ENCODE data around the gene DHODH. TPM values are rescaled to one million over a fixed set of nuclear protein-coding genes. Genes with fewer than 3 reads are reported as not detected.

Gene DHODH
- total RNA-seq, 1 donor from 2014 or later, result 8.6 TPM

DNA sequence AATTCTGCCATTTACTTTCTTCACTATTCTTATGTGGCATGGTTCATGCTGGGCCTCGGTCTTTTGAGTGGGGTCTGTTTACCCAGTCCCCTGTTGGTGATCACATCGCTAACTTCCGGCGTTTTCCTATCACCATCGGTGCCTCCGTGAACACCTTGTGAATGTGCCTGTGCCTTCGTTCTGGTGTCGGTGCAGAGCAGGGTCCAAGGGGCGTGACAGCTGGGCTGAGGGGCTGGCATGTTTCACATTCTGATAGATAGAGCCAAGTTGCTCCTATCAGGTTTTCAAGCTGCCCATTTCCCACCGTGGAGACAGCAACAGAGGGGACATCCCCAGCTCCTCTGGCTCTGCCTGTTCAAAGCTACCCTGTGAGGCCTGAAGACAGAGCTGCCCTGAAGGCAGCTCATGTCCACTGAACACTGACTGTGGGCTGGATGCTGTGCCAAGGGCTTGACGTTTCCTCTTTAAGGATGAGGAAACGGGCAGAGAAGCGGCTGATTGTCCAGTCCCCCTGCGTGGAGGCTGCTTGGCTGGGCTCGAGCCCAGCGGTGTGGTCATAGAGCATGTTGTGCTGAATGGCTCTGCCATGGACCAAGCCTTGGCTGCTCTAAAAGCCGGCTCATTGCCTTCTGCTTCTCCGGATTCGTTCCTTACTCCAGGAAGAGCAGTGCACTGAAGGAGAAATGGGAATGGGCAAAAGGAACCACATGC lies 17.0 kb downstream of the DHODH start:
- Histone ChIP-seq H3K27ac (no peak overlapping the region), H3K4me1 (no peaks in the 10 kb centered on the region), H3K36me3 (peaks cover 33 to 56% of the 10 kb centered on the region in 2 donors), H3K9me3 (no peaks in the 10 kb centered on the region), H3K4me3 (no peak overlapping the region), H3K27me3 (no peaks in the 10 kb centered on the region)
- no peak for TF ChIP-seq CTCF (IDR thresholded peaks at IDR 0.05)
- intact Hi-C loops (cut with DNase I), result no loop called here
- no peak for DNase-seq (ENCODE audit: low spot score in 2 of 2)

DNA sequence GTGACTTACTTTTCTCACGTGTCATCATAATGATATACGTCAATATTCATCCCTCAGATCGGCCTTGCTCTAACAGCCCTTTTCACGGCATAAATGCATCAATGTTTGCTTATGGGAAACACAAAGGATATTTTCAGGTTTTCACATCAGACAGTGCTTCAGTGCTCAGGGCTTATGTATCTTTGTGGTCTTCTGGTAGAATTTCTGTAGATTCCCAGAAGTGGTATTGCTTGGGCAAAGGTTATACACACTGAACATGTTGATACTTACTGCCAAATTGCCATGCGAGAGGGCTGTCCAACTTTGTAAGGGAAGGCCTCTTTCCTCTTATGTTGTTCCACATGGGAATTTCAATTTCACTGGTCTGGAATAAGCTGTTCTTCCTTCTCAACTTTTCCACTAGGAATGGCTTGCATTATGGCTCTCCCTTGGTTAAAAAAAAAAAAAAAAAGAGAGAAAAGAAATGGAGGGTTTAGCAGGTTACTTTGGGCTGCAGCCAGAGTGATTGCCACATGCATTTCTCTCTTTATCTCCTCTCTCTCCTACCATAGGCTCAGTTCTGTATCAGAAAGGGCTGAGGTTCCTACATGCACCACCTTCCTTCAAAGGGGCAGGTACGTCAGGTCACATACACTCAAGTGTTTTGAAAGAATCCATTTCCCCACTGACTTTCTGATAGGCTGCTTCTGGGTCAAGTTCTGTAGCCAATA lies 19.3 kb downstream of the DHODH start:
- no peak overlapping the region for H3K27ac ChIP-seq
- H3K36me3 ChIP-seq, result peaks cover 19 to 40% of the 10 kb centered on the region in 2 donors
- no peaks in the 10 kb centered on the region for H3K4me1 ChIP-seq
- TF ChIP-seq CTCF (IDR thresholded peaks at IDR 0.05), result no peak
- intact Hi-C loops (cut with DNase I), result no loop called here
- DNase-seq (ENCODE audit: low spot score in 2 of 2), result no peak
- H3K27me3 ChIP-seq, result no peaks in the 10 kb centered on the region
- no peaks in the 10 kb centered on the region for H3K9me3 ChIP-seq
- H3K4me3 ChIP-seq, result no peak overlapping the region

- H3K4me1 ChIP-seq, result no peaks in the 10 kb centered on the region
- no peak overlapping the region for H3K27ac ChIP-seq
- no peak for TF ChIP-seq CTCF (IDR thresholded peaks at IDR 0.05)
- peaks cover 4 to 21% of the 10 kb centered on the region in 2 donors for H3K36me3 ChIP-seq
- H3K27me3 ChIP-seq, result no peaks in the 10 kb centered on the region
- no peaks in the 10 kb centered on the region for H3K9me3 ChIP-seq
- DNase-seq (ENCODE audit: low spot score in 2 of 2), result no peak
- intact Hi-C loops (cut with DNase I), result no loop called here
- H3K4me3 ChIP-seq, result no peak overlapping the region
Measured at GRCh38 chr16:72029567-72030271, 21.2 kb downstream of the DHODH start.

- TF ChIP-seq CTCF (IDR thresholded peaks at IDR 0.05), result no peak
- no peaks in the 10 kb centered on the region for H3K27me3 ChIP-seq
- H3K9me3 ChIP-seq, result no peaks in the 10 kb centered on the region
- H3K4me1 ChIP-seq, result no peaks in the 10 kb centered on the region
- peaks cover 0 to 2% of the 10 kb centered on the region in 2 donors for H3K36me3 ChIP-seq
- intact Hi-C loops (cut with DNase I), result no loop called here
- no peak overlapping the region for H3K27ac ChIP-seq
- DNase-seq (ENCODE audit: low spot score in 2 of 2), result no peak
- H3K4me3 ChIP-seq, result no peak overlapping the region
Measured at GRCh38 chr16:72033437-72033836, 24.9 kb downstream of the DHODH start.

DNA sequence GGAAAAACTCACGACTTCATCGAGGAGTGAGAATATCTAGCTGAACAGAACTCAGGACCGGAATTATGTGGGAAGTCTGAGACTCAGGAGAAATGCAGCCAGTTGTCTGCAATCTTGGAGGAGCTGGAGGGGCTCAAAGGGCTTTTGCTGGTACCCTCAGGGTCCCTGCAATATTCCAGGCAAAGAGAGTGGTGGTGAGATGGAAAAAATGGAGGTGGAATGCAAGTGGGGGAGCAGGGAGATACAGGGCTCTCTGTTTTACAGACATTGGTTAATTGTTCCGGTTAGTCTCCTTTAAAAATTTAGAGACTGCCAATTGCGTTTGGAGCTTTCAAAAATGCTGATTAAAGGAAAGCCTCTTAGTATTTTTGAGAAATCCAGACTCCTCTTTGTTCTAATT lies 27.6 kb downstream of the DHODH start:
- Histone ChIP-seq H3K4me1 (no peaks in the 10 kb centered on the region), H3K4me3 (no peak overlapping the region), H3K27me3 (no peaks in the 10 kb centered on the region), H3K9me3 (no peaks in the 10 kb centered on the region), H3K27ac (no peak overlapping the region), H3K36me3 (peaks cover 0 to 2% of the 10 kb centered on the region in 2 donors)
- DNase-seq (ENCODE audit: low spot score in 2 of 2), result no peak
- TF ChIP-seq CTCF (IDR thresholded peaks at IDR 0.05), result no peak
- intact Hi-C loops (cut with DNase I), result no loop called here
